Esophagus muscularis mucosa (tissue), 4 donors: Measurements from ENCODE around the gene FOXRED2. TPM values are rescaled to one million over a fixed set of nuclear protein-coding genes. Genes with fewer than 3 reads are reported as not detected.
A peak's percentile ranks its signal among the peaks of the same experiment; 100 is the strongest.
"Not testable (repeated sequence)": the region's sequence is repeated elsewhere in the genome, so short reads cannot be mapped to it uniquely, and the experiment has no call there.

Experiments
- DNase-seq: peaks from one replicate; pipeline ENCODE4 v3.0.0-alpha.2; 2017; ENCODE audit errors: extremely low spot score
- H3K27ac ChIP-seq, 4 donors: fragments of 200-600 bp; sonication (generic); replicated peaks in 1 of 4; 1 replicate in 3 of 4; 2 replicates in 1 of 4; pipeline ENCODE4 v1.5.1; 2016 to 2019; ENCODE audit warnings: mild to moderate bottlenecking in 1 of 4
- H3K27me3 ChIP-seq, 4 donors: fragments of 200-600 bp; sonication (generic); one replicate each; pipeline versions ENCODE4 v1.5.1 to v1.6.0; 2016 to 2019
- H3K36me3 ChIP-seq, 4 donors: fragments of 200-600 bp; sonication (generic); one replicate each; pipeline ENCODE4 v1.5.1; 2016 to 2019
- H3K4me1 ChIP-seq, 4 donors: fragments of 200-600 bp; sonication (generic); one replicate each; pipeline ENCODE4 v1.5.1; 2016 to 2019
- H3K4me3 ChIP-seq, 4 donors: fragments of 200-600 bp; sonication (generic); 1 replicate in 2 of 4; 2 replicates in 2 of 4; pipeline ENCODE4 v1.5.1; 2016 to 2019; ENCODE audit warnings: mild to moderate bottlenecking in 4 of 4, moderate library complexity in 1 of 4
- H3K9me3 ChIP-seq, 4 donors: fragments of 200-600 bp; sonication (generic); 1 replicate in 3 of 4; 2 replicates in 1 of 4; pipeline ENCODE4 v1.5.1; 2016 to 2019
- EP300 ChIP-seq: sonication (generic); formaldehyde crosslinking; IDR thresholded peaks from one replicate; pipeline ENCODE4 v1.6.1; 2017; ENCODE audit warnings: antibody characterized with exemption
- POLR2A ChIP-seq: fragments of 450-650 bp; IDR thresholded peaks from one replicate; pipeline ENCODE4 v1.6.1; 2017; ENCODE audit warnings: antibody characterized with exemption, moderate library complexity, mild to moderate bottlenecking, low read depth
- POLR2AphosphoS5 ChIP-seq, 2 donors: sonication (generic); formaldehyde crosslinking; IDR thresholded peaks; one replicate each; pipeline ENCODE4 v1.6.1; 2017; ENCODE audit warnings: antibody characterized with exemption in 2 of 2
- WGBS: methylation state at CpG from one replicate; pipeline ENCODE4 v1.1.5; 2018; 5-methylcytosine and 5-hydroxymethylcytosine counted together
- intact Hi-C: fragments of 100-400 bp; cut with DNase I; formaldehyde crosslinking; loops from one replicate; pipeline ENCODE4 v1.15.1; 2023
- total RNA-seq, 4 donors: library from RNA; depleted of rRNA; stranded (reverse); fragments of >200 nt; gene quantifications; one replicate each; pipeline versions ENCODE4 v1.1.0 to v1.2.1, GENCODE V29; 2016
- TF ChIP-seq, protein P1 (sequence below), 3 experiments: fragments of 200-600 bp in 2 of 3; fragments of 450-650 bp in 1 of 3; sonication (generic) in 2 of 3; IDR thresholded peaks; one replicate each; pipeline ENCODE4 v1.5.1; 2017 to 2019; ENCODE audit warnings: antibody characterized with exemption in 3 of 3, mild to moderate bottlenecking in 2 of 3, moderate library complexity in 1 of 3

FOXRED2 gene
- total RNA-seq, 4 donors from 2014 or later = 4.6 to 12.5 (median 5.4) TPM

GRCh38 chr22:36532466-36532865 is 25.6 kb upstream of the FOXRED2 start:
- Histone ChIP-seq H3K27ac (no peak overlapping the region), H3K4me1 (peaks cover 7 to 18% (median 16%) of the 10 kb centered on the region in 4 donors), H3K9me3 (no peaks in the 10 kb centered on the region), H3K4me3 (no peak overlapping the region), H3K36me3 (peaks cover 0 to 4% (median 0%) of the 10 kb centered on the region in 4 donors), H3K27me3 (peaks cover 0 to 14% (median 2%) of the 10 kb centered on the region in 4 donors)
- DNase-seq = no peak
- TF ChIP-seq POLR2A (no peak), POLR2AphosphoS5 (IDR thresholded peaks at IDR 0.05) (no peak)
- intact Hi-C loops = loop anchor here (10.0 kb wide), 1 partner anchor 242 kb away; the partner anchor contains the start of gene IFT27
- WGBS = 91% methylated on average over 2 of the region's 2 CpGs

- under 1% methylated on average over 61 of the region's 82 CpGs for WGBS
- TF ChIP-seq POLR2A (peak; percentile 27), POLR2AphosphoS5 (IDR thresholded peaks at IDR 0.05) (peak; percentile 92 to 98), EP300 (no peak)
- TF ChIP-seq, protein P1, sequence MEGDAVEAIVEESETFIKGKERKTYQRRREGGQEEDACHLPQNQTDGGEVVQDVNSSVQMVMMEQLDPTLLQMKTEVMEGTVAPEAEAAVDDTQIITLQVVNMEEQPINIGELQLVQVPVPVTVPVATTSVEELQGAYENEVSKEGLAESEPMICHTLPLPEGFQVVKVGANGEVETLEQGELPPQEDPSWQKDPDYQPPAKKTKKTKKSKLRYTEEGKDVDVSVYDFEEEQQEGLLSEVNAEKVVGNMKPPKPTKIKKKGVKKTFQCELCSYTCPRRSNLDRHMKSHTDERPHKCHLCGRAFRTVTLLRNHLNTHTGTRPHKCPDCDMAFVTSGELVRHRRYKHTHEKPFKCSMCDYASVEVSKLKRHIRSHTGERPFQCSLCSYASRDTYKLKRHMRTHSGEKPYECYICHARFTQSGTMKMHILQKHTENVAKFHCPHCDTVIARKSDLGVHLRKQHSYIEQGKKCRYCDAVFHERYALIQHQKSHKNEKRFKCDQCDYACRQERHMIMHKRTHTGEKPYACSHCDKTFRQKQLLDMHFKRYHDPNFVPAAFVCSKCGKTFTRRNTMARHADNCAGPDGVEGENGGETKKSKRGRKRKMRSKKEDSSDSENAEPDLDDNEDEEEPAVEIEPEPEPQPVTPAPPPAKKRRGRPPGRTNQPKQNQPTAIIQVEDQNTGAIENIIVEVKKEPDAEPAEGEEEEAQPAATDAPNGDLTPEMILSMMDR (IDR thresholded peaks at IDR 0.05) = no peak
- peaks cover 0 to 4% (median 0%) of the 10 kb centered on the region in 4 donors for H3K27me3 ChIP-seq
- H3K36me3 ChIP-seq = peaks cover 18 to 38% (median 29%) of the 10 kb centered on the region in 4 donors
- intact Hi-C loops = no loop called here
- peak; percentile 100 for DNase-seq
- peak within 1 kb of the TSS; percentile 66 to 80 (median 76) for H3K4me3 ChIP-seq
- H3K9me3 ChIP-seq = no peaks in the 10 kb centered on the region
- H3K27ac ChIP-seq = peak within 1 kb of the TSS; percentile 83 to 95 (median 88)
- H3K4me1 ChIP-seq = peaks cover 13 to 28% (median 22%) of the 10 kb centered on the region in 4 donors
These were observed 22.2 kb upstream of the FOXRED2 start, which contains the start of gene EIF3D for GRCh38 chr22:36528795-36529751. EIF3D (minus strand) TSS chr22:36529166; CDS start chr22:36526121, 3,045 bp downstream.

GRCh38 chr22:36528341-36528740 is 21.5 kb upstream of the FOXRED2 start:
- Histone ChIP-seq H3K9me3 (no peaks in the 10 kb centered on the region), H3K36me3 (peaks cover 25 to 45% (median 36%) of the 10 kb centered on the region in 4 donors), H3K27ac (peak overlapping the region; percentile 83 to 95 (median 88)), H3K27me3 (peaks cover 0 to 4% (median 0%) of the 10 kb centered on the region in 4 donors), H3K4me3 (peak overlapping the region; percentile 66 to 80 (median 76)), H3K4me1 (peaks cover 13 to 28% (median 22%) of the 10 kb centered on the region in 4 donors)
- no peak for DNase-seq
- intact Hi-C loops = no loop called here
- 10% methylated on average over 8 of the region's 8 CpGs for WGBS
- TF ChIP-seq POLR2AphosphoS5 (IDR thresholded peaks at IDR 0.05) = no peak

- H3K27me3 ChIP-seq = no peaks in the 10 kb centered on the region
- 93% methylated on average over 6 of the region's 6 CpGs for WGBS
- H3K36me3 ChIP-seq = peaks cover 82 to 100% (median 93%) of the 10 kb centered on the region in 4 donors
These were observed 15.8 kb upstream of the FOXRED2 start for GRCh38 chr22:36522662-36523061.

DNA sequence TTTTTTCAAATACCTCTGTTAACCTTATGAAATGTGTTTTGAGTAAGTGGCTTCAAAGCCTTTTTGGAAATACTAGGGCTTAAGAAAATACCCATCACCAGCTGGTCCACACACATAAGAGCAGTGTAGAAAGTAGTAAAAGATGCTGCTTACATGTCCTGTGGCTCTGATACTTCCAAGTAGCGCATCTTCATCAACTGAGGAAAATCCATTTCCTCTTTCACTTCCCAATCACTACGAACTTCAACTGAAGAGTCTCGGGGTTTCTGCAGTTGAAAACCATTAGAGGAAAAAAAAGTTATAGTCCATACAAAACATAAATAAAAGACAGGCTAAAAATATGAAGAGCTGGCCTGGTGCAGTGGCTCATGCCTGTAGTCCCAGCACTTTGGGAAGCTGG is 13.6 kb upstream of the FOXRED2 start:
- no peak overlapping the region for H3K4me3 ChIP-seq
- WGBS = 93% methylated on average over 3 of the region's 3 CpGs
- DNase-seq = no peak
- H3K27me3 ChIP-seq = no peaks in the 10 kb centered on the region
- H3K27ac ChIP-seq = no peak overlapping the region
- H3K36me3 ChIP-seq = peaks cover 100% of the 10 kb centered on the region in 4 donors
- no peaks in the 10 kb centered on the region for H3K4me1 ChIP-seq
- H3K9me3 ChIP-seq = no peaks in the 10 kb centered on the region
- intact Hi-C loops = no loop called here
- TF ChIP-seq, protein P1 (IDR thresholded peaks at IDR 0.05) = no peak
- TF ChIP-seq POLR2A (no peak), EP300 (no peak), POLR2AphosphoS5 (IDR thresholded peaks at IDR 0.05) (no peak)

More at GRCh38 chr22:36522662-36523061, 15.8 kb upstream of the FOXRED2 start:
- intact Hi-C loops = no loop called here
- no peak overlapping the region for H3K4me3 ChIP-seq
- no peak for DNase-seq
- TF ChIP-seq, protein P1 (IDR thresholded peaks at IDR 0.05) = no peak
- TF ChIP-seq EP300 (no peak), POLR2AphosphoS5 (IDR thresholded peaks at IDR 0.05) (no peak), POLR2A (no peak)
- no peaks in the 10 kb centered on the region for H3K9me3 ChIP-seq
- H3K4me1 ChIP-seq = peaks cover 8 to 12% (median 9%) of the 10 kb centered on the region in 4 donors
- no peak overlapping the region for H3K27ac ChIP-seq

GRCh38 chr22:36519906-36520305 is 13.1 kb upstream of the FOXRED2 start:
- DNase-seq, H3K4me3 ChIP-seq, H3K9me3 ChIP-seq, H3K27me3 ChIP-seq, H3K27ac ChIP-seq, H3K4me1 ChIP-seq, intact Hi-C loops: not testable (repeated sequence)
- peaks cover 100% of the 10 kb centered on the region in 4 donors for H3K36me3 ChIP-seq
- WGBS = 87% methylated on average over 2 of the region's 2 CpGs
